Measurements from ENCODE around the gene ME1.

The ME1 gene

GRCh38 chr6:83431545-83432155 is 799 bp upstream of the ME1 start:
- no peak for DNase-seq (ENCODE audit: low read depth)
- Histone ChIP-seq H3K4me1 (ENCODE audit: control insufficient read depth, insufficient read depth, low read length) (peaks cover 41% of the 10 kb centered on the region), H3K36me3 (ENCODE audit: control insufficient read depth, insufficient read depth, low read length, severe bottlenecking) (no peaks in the 10 kb centered on the region), H3K9ac (ENCODE audit: low read length) (peak overlapping the region; percentile 95), H3K4me3 (ENCODE audit: low read length) (peak overlapping the region; percentile 97), H3K9me3 (ENCODE audit: control insufficient read depth, low read length) (no peaks in the 10 kb centered on the region), H3K27me3 (replicated peaks; ENCODE audit: control insufficient read depth, insufficient read depth, low read length) (no peaks in the 10 kb centered on the region)

GRCh38 chr6:83429857-83430610 is 817 bp downstream of the ME1 start:
- Histone ChIP-seq H3K9ac (ENCODE audit: low read length) (peak overlapping the region; percentile 95), H3K9me3 (ENCODE audit: control insufficient read depth, low read length) (peaks cover 1% of the 10 kb centered on the region), H3K36me3 (ENCODE audit: control insufficient read depth, insufficient read depth, low read length, severe bottlenecking) (peaks cover 11% of the 10 kb centered on the region), H3K4me3 (ENCODE audit: low read length) (peak overlapping the region; percentile 97), H3K27me3 (replicated peaks; ENCODE audit: control insufficient read depth, insufficient read depth, low read length) (no peaks in the 10 kb centered on the region), H3K4me1 (ENCODE audit: control insufficient read depth, insufficient read depth, low read length) (peaks cover 41% of the 10 kb centered on the region)
- DNase-seq (ENCODE audit: low read depth) = peak; percentile 65

GRCh38 chr6:83429269-83429668 is 1.6 kb downstream of the ME1 start:
- DNase-seq (ENCODE audit: low read depth) = no peak
- Histone ChIP-seq H3K36me3 (ENCODE audit: control insufficient read depth, insufficient read depth, low read length, severe bottlenecking) (peaks cover 19% of the 10 kb centered on the region), H3K9me3 (ENCODE audit: control insufficient read depth, low read length) (peaks cover 9% of the 10 kb centered on the region), H3K4me3 (ENCODE audit: low read length) (peak overlapping the region; percentile 97), H3K9ac (ENCODE audit: low read length) (peak overlapping the region; percentile 95), H3K27me3 (replicated peaks; ENCODE audit: control insufficient read depth, insufficient read depth, low read length) (no peaks in the 10 kb centered on the region), H3K4me1 (ENCODE audit: control insufficient read depth, insufficient read depth, low read length) (peaks cover 35% of the 10 kb centered on the region)

- Histone ChIP-seq H3K27me3 (replicated peaks; ENCODE audit: control insufficient read depth, insufficient read depth, low read length) (no peaks in the 10 kb centered on the region), H3K9me3 (ENCODE audit: control insufficient read depth, low read length) (peaks cover 10% of the 10 kb centered on the region), H3K4me3 (ENCODE audit: low read length) (no peak overlapping the region), H3K4me1 (ENCODE audit: control insufficient read depth, insufficient read depth, low read length) (peaks cover 13% of the 10 kb centered on the region), H3K9ac (ENCODE audit: low read length) (no peak overlapping the region), H3K36me3 (ENCODE audit: control insufficient read depth, insufficient read depth, low read length, severe bottlenecking) (peaks cover 64% of the 10 kb centered on the region)
- DNase-seq (ENCODE audit: low read depth) = no peak
Measured at GRCh38 chr6:83424392-83425018, 6.3 kb downstream of the ME1 start.

- Histone ChIP-seq H3K36me3 (ENCODE audit: control insufficient read depth, insufficient read depth, low read length, severe bottlenecking) (peaks cover 62% of the 10 kb centered on the region), H3K4me1 (ENCODE audit: control insufficient read depth, insufficient read depth, low read length) (peaks cover 5% of the 10 kb centered on the region), H3K27me3 (replicated peaks; ENCODE audit: control insufficient read depth, insufficient read depth, low read length) (no peaks in the 10 kb centered on the region), H3K4me3 (ENCODE audit: low read length) (no peak overlapping the region), H3K9me3 (ENCODE audit: control insufficient read depth, low read length) (no peaks in the 10 kb centered on the region), H3K9ac (ENCODE audit: low read length) (no peak overlapping the region)
- DNase-seq (ENCODE audit: low read depth) = peak; percentile 83
Measured at GRCh38 chr6:83417880-83418663, 12.8 kb downstream of the ME1 start.

- no peak overlapping the region for H3K4me3 ChIP-seq (ENCODE audit: low read length)
- DNase-seq (ENCODE audit: low read depth) = no peak
- peaks cover 35% of the 10 kb centered on the region for H3K36me3 ChIP-seq (ENCODE audit: control insufficient read depth, insufficient read depth, low read length, severe bottlenecking)
- no peaks in the 10 kb centered on the region for H3K27me3 ChIP-seq (replicated peaks; ENCODE audit: control insufficient read depth, insufficient read depth, low read length)
- peaks cover 2% of the 10 kb centered on the region for H3K4me1 ChIP-seq (ENCODE audit: control insufficient read depth, insufficient read depth, low read length)
- H3K9me3 ChIP-seq (ENCODE audit: control insufficient read depth, low read length) = no peaks in the 10 kb centered on the region
- H3K9ac ChIP-seq (ENCODE audit: low read length) = no peak overlapping the region
Measured at GRCh38 chr6:83413068-83413467, 17.8 kb downstream of the ME1 start.

- no peak for DNase-seq (ENCODE audit: low read depth)
- Histone ChIP-seq H3K9me3 (ENCODE audit: control insufficient read depth, low read length) (no peaks in the 10 kb centered on the region), H3K4me1 (ENCODE audit: control insufficient read depth, insufficient read depth, low read length) (peaks cover 2% of the 10 kb centered on the region), H3K4me3 (ENCODE audit: low read length) (no peak overlapping the region), H3K36me3 (ENCODE audit: control insufficient read depth, insufficient read depth, low read length, severe bottlenecking) (peaks cover 44% of the 10 kb centered on the region), H3K9ac (ENCODE audit: low read length) (no peak overlapping the region), H3K27me3 (replicated peaks; ENCODE audit: control insufficient read depth, insufficient read depth, low read length) (no peaks in the 10 kb centered on the region)
Measured at GRCh38 chr6:83411731-83412130, 19.1 kb downstream of the ME1 start.

- Histone ChIP-seq H3K4me3 (ENCODE audit: low read length) (no peak overlapping the region), H3K9ac (ENCODE audit: low read length) (no peak overlapping the region), H3K27me3 (replicated peaks; ENCODE audit: control insufficient read depth, insufficient read depth, low read length) (no peaks in the 10 kb centered on the region), H3K9me3 (ENCODE audit: control insufficient read depth, low read length) (no peaks in the 10 kb centered on the region), H3K36me3 (ENCODE audit: control insufficient read depth, insufficient read depth, low read length, severe bottlenecking) (peaks cover 71% of the 10 kb centered on the region), H3K4me1 (ENCODE audit: control insufficient read depth, insufficient read depth, low read length) (no peaks in the 10 kb centered on the region)
- no peak for DNase-seq (ENCODE audit: low read depth)
Measured at GRCh38 chr6:83403191-83403590, 27.7 kb downstream of the ME1 start.

GRCh38 chr6:83389606-83390005 is 41.2 kb downstream of the ME1 start:
- DNase-seq (ENCODE audit: low read depth) = no peak
- Histone ChIP-seq H3K9ac (ENCODE audit: low read length) (no peak overlapping the region), H3K4me1 (ENCODE audit: control insufficient read depth, insufficient read depth, low read length) (peaks cover 5% of the 10 kb centered on the region), H3K9me3 (ENCODE audit: control insufficient read depth, low read length) (no peaks in the 10 kb centered on the region), H3K4me3 (ENCODE audit: low read length) (no peak overlapping the region), H3K27me3 (replicated peaks; ENCODE audit: control insufficient read depth, insufficient read depth, low read length) (no peaks in the 10 kb centered on the region), H3K36me3 (ENCODE audit: control insufficient read depth, insufficient read depth, low read length, severe bottlenecking) (peaks cover 48% of the 10 kb centered on the region)

GRCh38 chr6:83385473-83385872 is 45.4 kb downstream of the ME1 start:
- H3K36me3 ChIP-seq (ENCODE audit: control insufficient read depth, insufficient read depth, low read length, severe bottlenecking) = peaks cover 40% of the 10 kb centered on the region
- no peak for DNase-seq (ENCODE audit: low read depth)
- peaks cover 18% of the 10 kb centered on the region for H3K4me1 ChIP-seq (ENCODE audit: control insufficient read depth, insufficient read depth, low read length)
- H3K27me3 ChIP-seq (replicated peaks; ENCODE audit: control insufficient read depth, insufficient read depth, low read length) = no peaks in the 10 kb centered on the region
- H3K9me3 ChIP-seq (ENCODE audit: control insufficient read depth, low read length) = no peaks in the 10 kb centered on the region
- H3K9ac ChIP-seq (ENCODE audit: low read length) = no peak overlapping the region
- H3K4me3 ChIP-seq (ENCODE audit: low read length) = no peak overlapping the region

GRCh38 chr6:83384751-83385150 is 46.1 kb downstream of the ME1 start:
- H3K4me1 ChIP-seq (ENCODE audit: control insufficient read depth, insufficient read depth, low read length) = peaks cover 20% of the 10 kb centered on the region
- H3K27me3 ChIP-seq (replicated peaks; ENCODE audit: control insufficient read depth, insufficient read depth, low read length) = no peaks in the 10 kb centered on the region
- peaks cover 43% of the 10 kb centered on the region for H3K36me3 ChIP-seq (ENCODE audit: control insufficient read depth, insufficient read depth, low read length, severe bottlenecking)
- H3K4me3 ChIP-seq (ENCODE audit: low read length) = no peak overlapping the region
- no peak overlapping the region for H3K9ac ChIP-seq (ENCODE audit: low read length)
- no peaks in the 10 kb centered on the region for H3K9me3 ChIP-seq (ENCODE audit: control insufficient read depth, low read length)
- no peak for DNase-seq (ENCODE audit: low read depth)

Data from adipocyte (in vitro differentiated cells).